Left forelimb (tissue), 1 donor: ENCODE data around the gene RTP5.

Experiments
- DNase-seq: peaks from one replicate; pipeline ENCODE4 v3.0.0-alpha.2; 2018; ENCODE audit warnings: low spot score

Gene RTP5

DNA sequence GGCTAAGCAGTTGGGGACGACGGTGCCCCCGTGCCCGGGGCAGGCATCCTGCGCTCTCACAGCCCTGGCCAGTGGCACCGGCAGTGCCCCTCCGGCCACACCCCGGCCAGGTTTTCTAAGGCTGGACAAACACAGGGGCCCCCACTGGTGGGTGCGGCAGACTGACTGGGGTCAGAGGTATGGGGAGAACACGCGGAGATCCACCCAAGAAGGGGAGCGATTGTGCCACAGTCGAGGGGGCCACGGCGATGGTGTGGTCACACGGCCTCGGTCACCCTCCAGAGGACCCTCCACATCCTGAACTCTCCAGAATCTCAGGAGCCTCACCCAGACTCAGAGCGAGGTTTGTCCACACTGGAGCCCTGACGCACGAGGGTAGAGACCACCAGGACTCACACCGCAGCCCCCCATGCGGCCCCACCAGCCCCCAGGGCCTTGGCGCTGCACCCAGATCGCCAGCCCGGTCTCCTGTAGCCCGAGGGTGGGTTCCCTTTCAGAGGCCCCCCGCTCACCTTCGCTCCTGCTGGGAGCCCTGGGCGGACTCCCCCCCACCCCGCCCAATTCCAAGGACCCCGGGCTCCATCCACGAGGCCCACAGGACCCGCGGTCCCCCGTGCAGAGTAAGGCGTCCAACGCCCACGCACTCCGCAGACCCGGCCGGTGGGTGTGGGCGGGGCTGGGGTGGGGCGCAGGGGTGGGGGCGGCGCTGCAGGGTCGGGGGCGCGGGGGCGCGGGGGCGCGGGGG, 26.0 kb upstream of the RTP5 start:
- no peak for DNase-seq

GRCh38 chr2:241844066-241844728, 25.3 kb upstream of the RTP5 start:
- peak; percentile 87 for DNase-seq

- peak; percentile 38 for DNase-seq
Measured at GRCh38 chr2:241844831-241845578, 24.5 kb upstream of the RTP5 start.

DNA sequence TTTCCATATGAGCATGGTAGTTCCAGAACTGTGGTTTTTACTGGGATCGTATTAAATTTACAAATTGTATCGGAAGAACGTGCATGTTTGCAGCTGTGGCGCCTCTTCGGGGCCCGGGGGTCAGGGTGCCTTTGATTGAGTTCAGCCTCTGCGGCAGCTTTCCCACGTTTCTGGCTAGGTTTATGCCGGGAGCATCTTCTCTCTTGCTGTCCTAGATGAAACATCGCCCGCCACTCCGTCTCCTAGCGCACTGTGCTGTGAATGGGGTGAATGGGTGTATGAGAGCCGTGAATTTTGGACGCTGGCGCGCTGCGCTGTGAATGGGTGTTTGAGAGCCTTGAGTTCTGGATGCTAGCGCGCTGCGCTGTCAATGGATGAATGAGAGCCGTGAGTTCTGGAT, 23.1 kb upstream of the RTP5 start:
- peak; percentile 44 for DNase-seq

DNA sequence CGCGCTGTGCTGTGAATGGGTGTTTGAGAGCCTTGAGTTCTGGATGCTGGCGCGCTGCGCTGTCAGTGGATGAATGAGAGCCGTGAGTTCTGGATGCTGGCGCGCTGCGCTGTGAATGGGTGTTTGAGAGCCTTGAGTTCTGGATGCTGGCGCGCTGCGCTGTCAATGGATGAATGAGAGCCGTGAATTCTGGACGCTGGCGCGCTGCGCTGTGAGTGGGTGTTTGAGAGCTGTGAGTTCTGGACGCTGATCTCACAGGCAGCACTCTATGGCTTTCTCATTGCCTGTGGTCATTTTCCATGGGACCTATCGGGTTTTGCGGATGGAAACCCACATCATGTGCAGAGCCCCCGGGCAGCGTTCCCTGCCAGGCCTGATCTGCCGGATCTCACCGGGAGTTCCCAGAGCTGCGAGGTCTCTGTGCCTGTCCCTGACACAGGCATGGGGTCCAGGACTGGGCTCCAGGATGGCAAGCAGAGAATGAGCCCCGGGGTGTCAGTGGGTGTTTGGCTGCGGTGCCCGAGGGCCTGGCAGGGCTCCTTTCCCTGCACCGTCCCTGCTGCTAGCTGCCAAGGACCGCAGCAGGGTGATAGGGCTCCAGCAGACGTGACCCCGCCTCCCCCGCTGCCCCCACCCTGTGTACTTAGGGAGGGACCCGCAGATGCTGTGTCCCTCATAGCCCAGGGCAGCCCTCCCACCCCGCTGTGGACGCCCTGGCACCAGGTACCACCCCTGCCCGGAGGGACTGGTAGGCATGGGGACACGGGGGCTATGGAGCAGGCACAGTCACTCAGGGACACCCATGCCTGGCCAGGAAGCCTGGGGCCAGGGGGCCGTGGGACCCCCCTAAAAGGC, 20.5 kb upstream of the RTP5 start:
- DNase-seq: peak; percentile 40

GRCh38 chr2:241849616-241850543, 19.6 kb upstream of the RTP5 start:
- DNase-seq: peak; percentile 51

DNA sequence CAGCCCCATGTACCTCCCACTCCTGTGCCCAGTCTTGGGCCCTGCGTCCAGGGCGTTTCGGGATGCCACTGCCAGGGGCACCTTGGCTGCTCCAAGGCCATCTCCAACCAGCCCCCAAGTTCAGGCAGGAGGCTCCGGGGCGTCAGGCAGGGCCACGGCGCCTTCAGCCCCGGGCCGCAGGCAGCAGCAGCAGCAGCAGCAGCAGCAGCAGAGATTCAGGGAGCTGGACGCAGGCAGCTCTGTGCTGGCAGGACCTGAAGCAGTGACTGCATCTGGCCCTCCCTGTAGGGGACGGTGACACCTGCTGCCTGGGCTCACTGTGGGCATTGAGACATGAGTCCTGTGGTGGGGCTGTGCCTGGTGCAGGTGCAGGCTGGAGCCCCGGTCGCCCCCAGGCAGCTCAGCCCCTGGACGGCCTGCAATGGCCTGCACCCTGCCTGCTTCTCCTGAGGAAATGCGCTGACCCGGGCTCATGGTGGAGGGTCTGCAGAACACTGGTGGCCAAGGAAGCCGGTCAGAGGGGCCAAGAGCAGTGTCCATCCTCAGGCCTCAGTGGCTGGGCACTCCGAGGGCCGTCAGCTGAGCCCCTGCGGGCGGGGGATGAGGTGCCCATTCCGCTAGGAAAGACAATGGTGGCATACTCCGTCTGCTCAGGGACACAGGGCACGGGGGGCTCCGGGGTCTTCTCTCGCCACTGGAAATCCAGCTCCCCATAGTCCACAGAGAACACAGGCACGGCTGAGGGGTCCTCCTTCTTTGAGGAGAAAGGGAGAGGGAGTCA, 18.8 kb upstream of the RTP5 start:
- peak; percentile 49 for DNase-seq

- peak; percentile 49 for DNase-seq
Measured at GRCh38 chr2:241851325-241852115, 18.0 kb upstream of the RTP5 start.

DNA sequence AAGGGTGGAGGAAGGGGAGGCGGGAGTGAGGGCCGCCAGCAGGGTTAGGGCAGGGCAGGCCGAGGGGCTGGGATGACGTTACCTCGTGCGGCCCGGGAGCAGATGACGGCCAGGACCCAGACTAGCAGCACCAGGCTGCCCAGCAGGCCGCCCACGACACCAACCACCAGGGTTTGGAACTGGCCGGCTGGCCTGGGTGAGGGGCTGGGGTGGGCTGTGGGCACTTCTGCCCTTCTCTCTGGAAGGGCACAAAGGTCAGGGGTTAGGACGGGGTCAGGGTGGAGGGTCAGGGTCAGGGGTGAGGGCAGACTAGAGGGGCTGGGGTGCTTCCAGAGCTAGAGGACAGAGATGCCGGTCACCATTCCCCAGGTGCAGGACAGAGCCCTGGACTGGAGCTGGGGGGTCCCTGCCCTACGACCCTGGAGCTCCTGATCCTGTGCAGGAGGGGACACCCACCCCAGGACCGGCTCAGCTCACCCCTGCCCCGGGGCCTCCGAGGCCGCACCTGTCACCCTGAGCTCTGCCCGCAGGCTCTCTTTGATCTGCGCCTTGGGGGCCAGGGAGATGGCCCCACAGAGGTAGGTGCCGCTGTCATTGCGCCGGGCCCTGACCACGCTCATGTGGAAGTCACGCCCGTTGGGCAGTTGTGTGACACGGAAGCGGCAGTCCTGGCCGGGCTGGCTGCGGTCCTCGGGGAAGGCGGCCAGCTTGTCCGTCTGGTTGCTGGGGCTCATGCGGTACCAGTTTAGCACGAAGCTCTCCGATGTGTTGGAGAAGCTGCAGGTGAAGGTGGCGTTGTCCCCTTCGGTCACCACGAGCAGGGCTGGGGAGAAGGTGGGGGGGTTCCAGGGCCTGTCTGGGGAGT, 17.2 kb upstream of the RTP5 start:
- DNase-seq: peak; percentile 58

DNA sequence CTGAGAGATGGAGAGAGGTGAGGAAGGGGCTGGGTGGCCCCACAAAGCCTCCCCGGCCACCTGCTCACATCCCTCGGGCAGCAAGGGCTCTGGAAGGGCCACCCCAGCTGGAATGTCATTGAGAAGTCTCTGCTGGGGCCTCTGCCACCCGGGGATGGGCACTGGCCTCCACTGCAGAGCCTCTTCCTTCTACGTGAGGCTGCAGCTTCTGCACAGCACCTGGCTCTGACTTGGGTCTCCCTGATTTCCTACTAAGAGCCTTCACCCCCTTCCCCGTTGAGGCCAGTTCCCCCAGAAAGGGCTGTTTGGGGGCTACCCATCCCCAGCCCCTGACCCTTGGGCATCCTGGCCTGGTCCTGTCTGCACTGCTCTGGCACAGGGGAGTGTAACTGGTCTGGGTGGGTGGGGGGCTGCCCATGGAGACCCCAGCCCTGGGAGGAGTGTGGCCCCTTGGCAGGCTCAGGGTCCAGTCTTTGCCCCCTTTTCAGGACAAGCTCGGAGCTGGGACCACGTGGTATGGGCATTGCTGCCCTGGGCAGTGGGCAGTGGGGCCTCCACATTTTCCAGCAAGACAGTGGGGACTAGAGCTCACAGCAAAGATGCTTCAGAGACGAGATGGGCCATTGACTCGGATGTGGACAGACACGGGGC, 16.4 kb upstream of the RTP5 start:
- peak; percentile 62 for DNase-seq

DNA sequence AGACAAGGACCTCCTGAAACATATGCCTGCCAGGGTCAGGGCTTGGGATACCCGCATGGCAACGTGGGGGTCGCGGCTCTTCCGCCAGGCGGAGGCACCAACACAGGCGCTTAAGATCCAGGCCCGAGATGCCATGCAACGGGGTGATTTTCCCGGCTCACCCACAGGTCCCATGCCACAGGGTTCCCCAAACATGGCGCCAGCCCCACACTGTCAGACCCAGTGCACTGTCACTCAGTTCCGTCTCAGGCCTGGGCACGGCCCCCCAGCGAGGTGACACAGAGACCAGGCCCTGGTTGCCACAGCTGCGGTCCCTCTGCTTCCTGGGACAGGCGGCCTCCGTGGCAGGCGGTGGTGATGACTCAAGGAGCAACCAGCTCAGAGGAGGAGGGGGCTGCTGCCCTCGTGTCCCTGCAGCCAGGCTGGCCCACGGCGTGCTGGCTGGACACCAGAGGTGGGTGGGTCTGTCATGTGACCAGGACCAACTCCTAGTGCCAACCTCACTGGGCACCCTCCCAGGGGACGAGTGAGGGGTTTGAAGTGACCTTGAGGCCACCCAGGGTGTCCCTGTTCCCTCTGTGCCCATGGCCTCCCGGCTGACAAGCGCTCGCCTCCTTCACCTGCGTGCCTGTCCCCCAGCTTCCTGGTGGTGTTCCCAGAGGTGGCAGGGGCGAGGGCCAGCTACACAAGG, 15.7 kb upstream of the RTP5 start:
- peak; percentile 58 for DNase-seq

DNA sequence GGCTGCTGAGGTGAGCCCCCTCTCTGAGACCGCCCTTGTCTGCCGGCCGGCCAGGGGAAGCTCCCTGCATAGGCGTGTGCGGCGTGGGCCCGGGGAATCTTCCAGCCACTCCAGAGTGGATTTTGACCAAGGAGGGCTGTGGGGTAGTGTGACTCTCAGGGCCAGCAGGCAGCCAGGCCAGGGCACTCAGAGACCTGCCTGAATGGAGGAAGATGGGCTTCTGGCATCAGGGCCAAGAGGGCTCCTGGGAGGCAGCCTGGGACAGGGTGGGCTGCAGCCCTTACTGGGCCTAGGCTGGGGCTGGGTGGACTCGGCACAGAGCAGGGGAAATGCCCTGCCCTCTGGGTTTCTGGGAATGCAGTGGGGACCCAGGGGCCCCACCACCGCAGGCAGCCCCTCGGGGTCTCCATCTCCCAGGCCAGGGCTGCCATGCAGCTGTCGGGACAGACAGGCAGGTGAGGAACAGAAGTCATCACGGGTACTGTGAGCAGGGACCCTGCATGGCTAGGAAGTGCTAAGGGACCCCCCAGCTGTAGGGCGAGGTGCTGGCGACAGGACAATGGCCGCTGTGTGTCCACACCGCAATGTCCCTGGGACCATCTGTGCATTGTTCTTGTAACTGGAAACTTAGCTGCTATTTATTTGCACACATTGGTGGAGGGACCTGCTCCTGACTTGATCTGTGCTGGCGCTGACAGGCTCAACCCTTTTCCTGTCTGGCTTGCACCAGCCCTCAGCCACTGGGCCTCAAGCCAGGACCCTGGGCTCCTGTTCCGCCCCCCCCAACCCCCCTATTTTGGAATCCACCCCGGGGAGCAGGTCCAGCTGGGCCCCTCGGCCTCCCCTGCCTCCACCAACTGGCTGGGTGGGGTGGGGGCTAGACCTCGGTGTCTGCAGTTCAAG, 14.9 kb upstream of the RTP5 start:
- peak; percentile 60 for DNase-seq

DNA sequence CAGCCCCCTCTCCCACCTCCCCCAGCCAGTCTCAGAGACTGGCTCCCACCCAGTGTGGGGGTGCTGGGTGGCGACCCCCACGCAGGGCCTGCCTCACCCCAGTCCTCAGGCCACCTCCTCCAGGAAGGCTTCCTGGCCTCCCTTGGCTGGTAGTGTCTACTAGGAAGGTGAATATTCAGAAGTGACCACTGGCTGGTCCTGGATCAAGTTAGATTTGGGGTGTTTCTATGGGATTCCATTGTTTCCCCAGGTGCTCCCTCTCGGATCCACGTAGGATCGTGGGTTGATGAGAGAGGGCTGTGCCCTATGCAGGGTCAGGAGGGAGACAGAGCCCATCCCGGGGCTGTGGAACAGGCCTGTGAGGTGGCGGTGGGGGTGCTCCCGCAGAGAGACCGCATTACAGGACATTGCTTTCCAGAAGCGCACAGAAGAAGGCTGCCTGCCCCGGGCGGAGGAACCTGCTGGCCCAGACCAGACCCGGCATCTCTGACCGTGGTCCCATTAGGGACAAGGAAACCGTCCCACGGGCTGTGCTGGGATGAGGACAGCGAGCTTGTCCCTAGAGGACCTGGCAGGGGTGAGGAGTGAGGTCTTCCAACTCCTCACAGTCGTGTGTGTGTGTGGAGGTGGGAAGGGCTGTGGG, 14.2 kb upstream of the RTP5 start:
- DNase-seq: no peak

DNA sequence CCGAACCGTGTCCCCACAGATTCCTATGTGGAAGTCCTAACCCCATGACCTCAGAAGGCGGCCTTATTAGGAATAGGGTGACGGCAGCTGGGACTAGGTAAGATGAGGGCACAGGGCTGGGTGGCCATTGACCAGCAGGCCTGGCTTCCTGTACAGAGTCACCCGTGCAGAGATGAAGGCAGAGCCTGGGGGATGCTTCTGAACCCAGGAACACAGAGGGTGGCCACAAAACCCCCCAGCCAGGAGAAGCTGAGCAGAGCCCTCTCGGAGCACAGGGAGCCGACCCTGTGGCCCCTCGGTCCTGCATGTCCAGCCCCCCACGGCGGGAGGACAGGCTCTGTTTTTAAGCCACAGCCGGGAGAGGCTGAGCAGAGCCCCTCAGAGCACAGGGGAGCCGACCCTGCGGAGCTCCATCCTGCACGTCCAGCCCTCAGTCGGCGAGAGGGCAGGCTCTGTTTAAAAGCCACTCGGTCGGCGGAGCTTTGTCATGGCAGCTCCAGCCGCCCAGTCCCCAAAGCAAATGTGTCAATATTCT, 13.6 kb upstream of the RTP5 start:
- no peak for DNase-seq

DNA sequence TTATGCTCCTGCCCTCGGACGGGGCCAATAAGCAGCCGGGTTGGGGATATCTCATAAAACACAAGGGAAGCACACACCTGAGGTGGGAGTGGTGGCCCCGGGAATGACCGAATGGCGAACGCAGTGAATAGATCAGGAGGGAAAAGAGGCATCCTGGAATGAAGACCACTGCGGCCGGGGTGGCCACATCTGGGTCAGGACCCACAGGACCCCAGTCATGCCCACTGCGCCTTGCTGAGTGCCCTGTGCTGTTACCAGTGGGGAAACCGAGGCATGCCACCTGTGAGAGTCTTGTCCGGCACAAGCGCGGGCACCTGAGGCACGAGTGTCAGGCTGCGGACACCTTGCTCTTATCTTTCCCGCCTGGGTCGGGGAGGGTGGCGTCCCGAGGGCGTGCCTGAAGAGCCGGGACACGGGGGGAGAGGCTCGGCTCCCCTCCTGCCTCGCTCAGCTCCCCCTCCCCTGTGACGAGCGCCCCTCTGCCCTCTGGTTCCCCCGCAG, 12.4 kb upstream of the RTP5 start:
- DNase-seq: no peak
